Mammary epithelial cell (primary cell): ENCODE measurements around the gene SOX11.

ENCODE experiments used
- CTCF ChIP-seq, 2 donors: IDR thresholded peaks in 1 of 2; conservative IDR thresholded peaks in 1 of 2; 2 replicates each; pipeline ENCODE4 v1.5.1; 2011 to 2012; ENCODE audit warnings: inconsistent platforms in 2 of 2, low read length in 2 of 2, mild to moderate bottlenecking in 2 of 2, control low read depth in 1 of 2, low read depth in 1 of 2; ENCODE audit not compliant: insufficient read depth in 1 of 2; ENCODE audit errors: extremely low read depth in 1 of 2
- EZH2 ChIP-seq: IDR thresholded peaks from 2 replicates; pipeline ENCODE4 v1.6.1; 2012; ENCODE audit warnings: low read length, inconsistent platforms, borderline replicate concordance

- TF ChIP-seq EZH2 (no peak), CTCF (conservative IDR thresholded peaks at IDR 0.05 in 1 of 2, IDR thresholded peaks at IDR 0.05 in 1 of 2; ENCODE audit: extremely low read depth in 1 of 2, insufficient read depth in 1 of 2, low read depth in 1 of 2, low read length in 2 of 2) (no peak)
Observed at GRCh38 chr2:5703166-5703565, 11.0 kb downstream of the SOX11 start.
